ENCODE data around the gene AR.

The AR gene

GRCh38 chrX:67779099-67779498 lies 235.3 kb downstream of the AR start:
- TF ChIP-seq CTCF (IDR thresholded peaks at IDR 0.05; ENCODE audit: control insufficient read depth, extremely low read depth, insufficient read depth): no peak
- no peak overlapping the region for H3K4me3 ChIP-seq (ENCODE audit: low read depth, low read length)
- DNase-seq (ENCODE audit: low read depth): no peak

All from LNCaP clone FGC (cell line).